Stimulated activated CD8-positive, alpha-beta memory T cell treated with anti-CD3 and anti-CD28 coated beads, Interleukin-12 subunit alpha, Interleukin-12 subunit beta, amount 100 ng/mL, for 24 hours (primary cell): ENCODE results near the gene CHGA.

Source experiments
- DNase-seq: peaks from one replicate; pipeline ENCODE4 v3.0.0-alpha.2; 2020; ENCODE audit errors: extremely low read depth

Gene CHGA

GRCh38 chr14:92930737-92931602, 8.0 kb downstream of the CHGA start:
- no peak for DNase-seq

- no peak for DNase-seq
Measured at GRCh38 chr14:92931681-92932447, 8.9 kb downstream of the CHGA start.

- DNase-seq: no peak
Measured at GRCh38 chr14:92932448-92933395, 9.8 kb downstream of the CHGA start.

GRCh38 chr14:92933481-92933880, 10.5 kb downstream of the CHGA start:
- DNase-seq: no peak

- no peak for DNase-seq
Measured at GRCh38 chr14:92934196-92935085, 11.5 kb downstream of the CHGA start.

GRCh38 chr14:92935446-92935845, 12.5 kb downstream of the CHGA start:
- DNase-seq: no peak

GRCh38 chr14:92936085-92936484, 13.1 kb downstream of the CHGA start:
- no peak for DNase-seq

- DNase-seq: no peak
Measured at GRCh38 chr14:92937051-92937937, 14.3 kb downstream of the CHGA start.

- no peak for DNase-seq
Measured at GRCh38 chr14:92938235-92938875, 15.4 kb downstream of the CHGA start.

GRCh38 chr14:92938890-92939671, 16.1 kb downstream of the CHGA start:
- DNase-seq: no peak

- no peak for DNase-seq
Measured at GRCh38 chr14:92939699-92940098, 16.7 kb downstream of the CHGA start.

GRCh38 chr14:92940543-92940942, 17.6 kb downstream of the CHGA start:
- no peak for DNase-seq

- no peak for DNase-seq
Measured at GRCh38 chr14:92941531-92941930, 18.6 kb downstream of the CHGA start.

GRCh38 chr14:92942136-92942535, 19.2 kb downstream of the CHGA start:
- no peak for DNase-seq

GRCh38 chr14:92942576-92942975, 19.6 kb downstream of the CHGA start:
- no peak for DNase-seq

- no peak for DNase-seq
Measured at GRCh38 chr14:92942976-92943710, 20.2 kb downstream of the CHGA start.

GRCh38 chr14:92943855-92944570, 21.1 kb downstream of the CHGA start:
- no peak for DNase-seq
